ENCODE data around the gene TNK1. TPM values are rescaled to one million over a fixed set of nuclear protein-coding genes. Genes with fewer than 3 reads are reported as not detected.

TNK1 gene
- total RNA-seq, 1 donor from 2014 or later: 0.43 TPM

GRCh38 chr17:7389924-7390910 lies 9.3 kb downstream of the TNK1 start:
- H3K9me3 ChIP-seq: no peaks in the 10 kb centered on the region
- intact Hi-C loops (cut with DNase I): no loop called here
- no peak for DNase-seq (ENCODE audit: low spot score in 2 of 2)
- no peak overlapping the region for H3K27ac ChIP-seq
- no peak for TF ChIP-seq CTCF (IDR thresholded peaks at IDR 0.05)
- peaks cover 17 to 41% of the 10 kb centered on the region in 2 donors for H3K36me3 ChIP-seq
- no peak overlapping the region for H3K4me3 ChIP-seq
- H3K4me1 ChIP-seq: peaks cover 5 to 12% of the 10 kb centered on the region in 2 donors
- H3K27me3 ChIP-seq: no peaks in the 10 kb centered on the region

- H3K9me3 ChIP-seq: no peaks in the 10 kb centered on the region
- H3K4me3 ChIP-seq: no peak overlapping the region
- no peak for DNase-seq (ENCODE audit: low spot score in 2 of 2)
- intact Hi-C loops (cut with DNase I): no loop called here
- peaks cover 5 to 14% of the 10 kb centered on the region in 2 donors for H3K4me1 ChIP-seq
- TF ChIP-seq CTCF (IDR thresholded peaks at IDR 0.05): no peak
- peaks cover 17 to 41% of the 10 kb centered on the region in 2 donors for H3K36me3 ChIP-seq
- no peak overlapping the region for H3K27ac ChIP-seq
- no peaks in the 10 kb centered on the region for H3K27me3 ChIP-seq
Observed at GRCh38 chr17:7391307-7391706, 10.4 kb downstream of the TNK1 start.

- Histone ChIP-seq H3K36me3 (peaks cover 17 to 41% of the 10 kb centered on the region in 2 donors), H3K4me3 (peak overlapping the region; percentile 78 to 85), H3K27ac (peak overlapping the region; percentile 0 to 91), H3K4me1 (peaks cover 5 to 14% of the 10 kb centered on the region in 2 donors), H3K9me3 (no peaks in the 10 kb centered on the region), H3K27me3 (no peaks in the 10 kb centered on the region)
- no peak for DNase-seq (ENCODE audit: low spot score in 2 of 2)
- intact Hi-C loops (cut with DNase I): no loop called here
- TF ChIP-seq CTCF (IDR thresholded peaks at IDR 0.05): no peak
Observed at GRCh38 chr17:7392696-7393612, 12.1 kb downstream of the TNK1 start.

GRCh38 chr17:7393613-7394451 lies 12.9 kb downstream of the TNK1 start:
- Histone ChIP-seq H3K27me3 (no peaks in the 10 kb centered on the region), H3K27ac (peak overlapping the region; percentile 87 to 91), H3K4me3 (peak overlapping the region; percentile 78 to 85), H3K9me3 (no peaks in the 10 kb centered on the region), H3K36me3 (peaks cover 13 to 32% of the 10 kb centered on the region in 2 donors), H3K4me1 (peaks cover 5 to 14% of the 10 kb centered on the region in 2 donors)
- intact Hi-C loops (cut with DNase I): loop anchor here (1.0 to 2.0 kb wide), 2 partner anchors 10 to 65 kb away; partner anchors contain the start of genes NEURL4 and TMEM256
- no peak for DNase-seq (ENCODE audit: low spot score in 2 of 2)
- no peak for TF ChIP-seq CTCF (IDR thresholded peaks at IDR 0.05)
